HG03442 (cell line): ENCODE measurements around the gene EGR1.

Experiments
- ATAC-seq: cut with Tn5 transposase; IDR thresholded peaks from one replicate; pipeline ENCODE4 v1.9.1; 2021; ENCODE audit warnings: mild to moderate bottlenecking, moderate library complexity; ENCODE audit not compliant: unreplicated experiment

EGR1 gene

GRCh38 chr5:138465261-138466124 lies at the start of gene EGR1:
Gene EGR1, plus strand, starts transcription at chr5:138465479. Its CDS starts 283 bp downstream, at chr5:138465762.
- peak; percentile 47 for ATAC-seq

- no peak for ATAC-seq
Measured at GRCh38 chr5:138418444-138418843, 46.8 kb upstream of the EGR1 start.

GRCh38 chr5:138425079-138425478 lies 40.2 kb upstream of the EGR1 start:
- ATAC-seq = no peak

- ATAC-seq = no peak
Measured at GRCh38 chr5:138435943-138436342, 29.3 kb upstream of the EGR1 start.

- ATAC-seq = peak; percentile 1
Measured at GRCh38 chr5:138438003-138438723, 27.1 kb upstream of the EGR1 start.

GRCh38 chr5:138438724-138439476 lies 26.4 kb upstream of the EGR1 start, which contains the start of gene REEP2:
Gene REEP2, plus strand, starts transcription at chr5:138439057. Its CDS starts 152 bp downstream, at chr5:138439209.
- peak; percentile 73 for ATAC-seq

GRCh38 chr5:138439477-138440158 lies 25.7 kb upstream of the EGR1 start:
- ATAC-seq = no peak

GRCh38 chr5:138440159-138441073 lies 24.9 kb upstream of the EGR1 start:
- ATAC-seq = no peak

- ATAC-seq = no peak
Measured at GRCh38 chr5:138441221-138441620, 24.1 kb upstream of the EGR1 start.

GRCh38 chr5:138444078-138444773 lies 21.1 kb upstream of the EGR1 start:
- ATAC-seq = no peak

- ATAC-seq = no peak
Measured at GRCh38 chr5:138444774-138445546, 20.3 kb upstream of the EGR1 start.

- no peak for ATAC-seq
Measured at GRCh38 chr5:138445547-138446271, 19.6 kb upstream of the EGR1 start.

- no peak for ATAC-seq
Measured at GRCh38 chr5:138448070-138448469, 17.2 kb upstream of the EGR1 start.

- ATAC-seq = no peak
Measured at GRCh38 chr5:138448481-138449398, 16.5 kb upstream of the EGR1 start.

- peak; percentile 66 for ATAC-seq
Measured at GRCh38 chr5:138449501-138450239, 15.6 kb upstream of the EGR1 start.

GRCh38 chr5:138450971-138451370 lies 14.3 kb upstream of the EGR1 start:
- no peak for ATAC-seq
